ENCODE data around the gene PSPC1. TPM values are rescaled to one million over a fixed set of nuclear protein-coding genes. Genes with fewer than 3 reads are reported as not detected.
"Not testable (repeated sequence)": the region's sequence is repeated elsewhere in the genome, so short reads cannot be mapped to it uniquely, and the experiment has no call there.

Gene PSPC1
- polyA plus RNA-seq, 1 experiment: 27.9 TPM

- TF ChIP-seq CTCF (IDR thresholded peaks at IDR 0.05; ENCODE audit: insufficient read depth, low read depth, low read length): no peak
- H3K27me3 ChIP-seq (ENCODE audit: control insufficient read depth, insufficient read depth, low read length): no peaks in the 10 kb centered on the region
- CTCF ChIA-PET: no interaction called here
- DNase-seq (ENCODE audit: low read depth): no peak
- no peak overlapping the region for H3K4me3 ChIP-seq (ENCODE audit: low read depth, low read length)
- no peaks in the 10 kb centered on the region for H3K36me3 ChIP-seq (ENCODE audit: control insufficient read depth, insufficient read depth, low read length)
- POLR2A ChIA-PET: no interaction called here
Observed at GRCh38 chr13:19720039-19720438, 62.7 kb downstream of the PSPC1 start.

- Histone ChIP-seq H3K36me3 (ENCODE audit: control insufficient read depth, insufficient read depth, low read length) (no peaks in the 10 kb centered on the region), H3K27me3 (ENCODE audit: control insufficient read depth, insufficient read depth, low read length) (no peaks in the 10 kb centered on the region), H3K4me3 (ENCODE audit: low read depth, low read length) (no peak overlapping the region)
- DNase-seq (ENCODE audit: low read depth): no peak
- CTCF ChIA-PET: no interaction called here
- POLR2A ChIA-PET: no interaction called here
- TF ChIP-seq CTCF (IDR thresholded peaks at IDR 0.05; ENCODE audit: insufficient read depth, low read depth, low read length): no peak
Observed at GRCh38 chr13:19713186-19713965, 69.4 kb downstream of the PSPC1 start.

- H3K27me3 ChIP-seq (ENCODE audit: control insufficient read depth, insufficient read depth, low read length); H3K36me3 ChIP-seq (ENCODE audit: control insufficient read depth, insufficient read depth, low read length); DNase-seq (ENCODE audit: low read depth); POLR2A ChIA-PET; CTCF ChIA-PET; H3K4me3 ChIP-seq (ENCODE audit: low read depth, low read length): not testable (repeated sequence)
Observed at GRCh38 chr13:19709782-19710181, 73.0 kb downstream of the PSPC1 start.

- H3K4me3 ChIP-seq (ENCODE audit: low read depth, low read length); H3K27me3 ChIP-seq (ENCODE audit: control insufficient read depth, insufficient read depth, low read length); POLR2A ChIA-PET; CTCF ChIA-PET; DNase-seq (ENCODE audit: low read depth); H3K36me3 ChIP-seq (ENCODE audit: control insufficient read depth, insufficient read depth, low read length): not testable (repeated sequence)
Observed at GRCh38 chr13:19709039-19709438, 73.7 kb downstream of the PSPC1 start.

GRCh38 chr13:19704256-19704655 is 78.5 kb downstream of the PSPC1 start:
- H3K4me3 ChIP-seq (ENCODE audit: low read depth, low read length); CTCF ChIA-PET; POLR2A ChIA-PET; H3K36me3 ChIP-seq (ENCODE audit: control insufficient read depth, insufficient read depth, low read length); H3K27me3 ChIP-seq (ENCODE audit: control insufficient read depth, insufficient read depth, low read length); DNase-seq (ENCODE audit: low read depth): not testable (repeated sequence)

GRCh38 chr13:19701619-19702018 is 81.1 kb downstream of the PSPC1 start:
- H3K27me3 ChIP-seq (ENCODE audit: control insufficient read depth, insufficient read depth, low read length); DNase-seq (ENCODE audit: low read depth); H3K36me3 ChIP-seq (ENCODE audit: control insufficient read depth, insufficient read depth, low read length); POLR2A ChIA-PET; H3K4me3 ChIP-seq (ENCODE audit: low read depth, low read length); CTCF ChIA-PET: not testable (repeated sequence)

- H3K4me3 ChIP-seq (ENCODE audit: low read depth, low read length); CTCF ChIA-PET; POLR2A ChIA-PET; H3K27me3 ChIP-seq (ENCODE audit: control insufficient read depth, insufficient read depth, low read length); H3K36me3 ChIP-seq (ENCODE audit: control insufficient read depth, insufficient read depth, low read length); DNase-seq (ENCODE audit: low read depth): not testable (repeated sequence)
Observed at GRCh38 chr13:19700963-19701362, 81.8 kb downstream of the PSPC1 start.

GRCh38 chr13:19695829-19696228 is 86.9 kb downstream of the PSPC1 start:
- H3K4me3 ChIP-seq (ENCODE audit: low read depth, low read length): no peak overlapping the region
- POLR2A ChIA-PET: no interaction called here
- no peak for DNase-seq (ENCODE audit: low read depth)
- TF ChIP-seq CTCF (IDR thresholded peaks at IDR 0.05; ENCODE audit: insufficient read depth, low read depth, low read length): no peak
- CTCF ChIA-PET: no interaction called here
- H3K27me3 ChIP-seq (ENCODE audit: control insufficient read depth, insufficient read depth, low read length): no peaks in the 10 kb centered on the region
- no peaks in the 10 kb centered on the region; the same call in 1 of the 2 replicates for H3K36me3 ChIP-seq (ENCODE audit: control insufficient read depth, insufficient read depth, low read length)

All from BJ (cell line).